HG03342 (cell line): ENCODE data around the gene PRSS3.
"Not testable (repeated sequence)": the region's sequence is repeated elsewhere in the genome, so short reads cannot be mapped to it uniquely, and the experiment has no call there.

Source experiments
- ATAC-seq: cut with Tn5 transposase; IDR thresholded peaks from one replicate; pipeline ENCODE4 v1.9.1; 2021; ENCODE audit warnings: mild to moderate bottlenecking, moderate library complexity; ENCODE audit not compliant: unreplicated experiment

The PRSS3 gene

GRCh38 chr9:33785914-33786313 is 9.4 kb upstream of the PRSS3 start:
- ATAC-seq, result no peak

- ATAC-seq, result no peak
Measured at GRCh38 chr9:33786681-33787080, 8.7 kb upstream of the PRSS3 start.

GRCh38 chr9:33787839-33788238 is 7.5 kb upstream of the PRSS3 start:
- ATAC-seq, result no peak

DNA sequence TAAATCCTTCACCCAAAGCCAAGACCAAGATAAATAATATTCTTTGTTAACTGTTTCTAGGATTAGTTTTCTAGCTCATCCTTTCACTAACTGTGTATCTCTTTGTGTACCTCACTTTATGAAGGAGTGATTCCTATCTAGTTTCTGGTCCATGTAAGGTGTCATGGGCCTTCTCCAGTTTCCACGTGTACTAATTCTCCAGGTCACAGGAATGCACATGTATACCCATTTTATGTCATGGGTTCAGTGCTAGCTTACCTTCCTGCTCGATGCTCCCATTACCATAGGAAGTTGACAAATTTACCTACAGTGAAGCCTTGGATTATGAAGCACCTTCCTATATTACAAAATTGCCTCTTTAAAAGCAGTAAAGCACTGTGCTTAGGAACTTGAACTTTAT is 5.9 kb upstream of the PRSS3 start:
- ATAC-seq, result not testable (repeated sequence)

DNA sequence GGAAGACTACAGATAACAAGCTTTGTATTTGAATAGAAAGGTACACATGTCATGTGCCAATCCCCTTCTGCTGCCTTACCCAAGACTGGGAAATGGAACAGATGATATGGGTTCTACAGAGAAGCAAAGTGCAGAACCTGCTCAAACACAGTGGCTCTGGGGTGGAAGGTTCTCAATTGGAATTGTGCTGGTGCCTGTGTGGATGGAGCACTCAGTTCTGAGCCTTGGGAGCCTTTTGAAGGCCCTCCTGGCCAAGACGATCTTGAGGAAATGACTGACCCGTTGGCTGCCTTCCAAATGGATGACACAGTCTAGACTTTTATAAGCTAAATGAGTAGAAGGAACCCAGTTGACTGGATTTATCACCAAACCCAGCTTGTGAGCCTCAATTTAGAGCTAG is 4.2 kb upstream of the PRSS3 start:
- ATAC-seq, result no peak

- ATAC-seq, result not testable (repeated sequence)
Measured at GRCh38 chr9:33793496-33793895, 1.9 kb upstream of the PRSS3 start.

GRCh38 chr9:33794560-33794959 is 801 bp upstream of the PRSS3 start:
- no peak for ATAC-seq

DNA sequence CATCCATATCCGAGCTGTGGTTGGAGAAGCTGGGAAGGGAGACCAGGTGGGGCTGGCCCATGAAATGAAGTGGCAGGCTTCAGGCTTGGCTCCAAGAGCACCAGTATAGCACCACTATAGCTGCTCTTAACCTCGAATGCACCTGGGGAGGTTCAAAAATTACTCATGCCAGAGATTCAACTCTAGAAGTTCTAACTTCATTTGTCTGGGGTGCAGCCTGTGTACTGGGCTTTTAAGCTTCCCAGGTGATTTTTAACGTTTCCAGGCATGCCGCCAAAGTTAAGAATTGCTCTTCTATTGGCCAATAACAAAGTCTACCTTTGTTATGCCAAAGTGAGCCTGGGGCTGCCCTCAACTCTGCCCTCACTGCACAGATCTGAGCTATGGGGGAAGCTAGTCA is 458 bp downstream of the PRSS3 start:
- no peak for ATAC-seq

GRCh38 chr9:33796679-33797078 is 1.3 kb downstream of the PRSS3 start:
- ATAC-seq, result not testable (repeated sequence)

DNA sequence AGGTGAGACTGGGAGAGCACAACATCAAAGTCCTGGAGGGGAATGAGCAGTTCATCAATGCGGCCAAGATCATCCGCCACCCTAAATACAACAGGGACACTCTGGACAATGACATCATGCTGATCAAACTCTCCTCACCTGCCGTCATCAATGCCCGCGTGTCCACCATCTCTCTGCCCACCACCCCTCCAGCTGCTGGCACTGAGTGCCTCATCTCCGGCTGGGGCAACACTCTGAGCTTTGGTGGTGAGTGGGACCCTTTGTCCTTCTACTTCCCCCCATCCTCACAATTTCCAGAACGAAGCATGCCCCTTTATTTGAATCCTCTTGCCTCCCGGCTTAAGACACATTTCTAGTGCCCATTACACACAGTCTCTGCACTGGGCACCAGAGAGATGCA is 2.5 kb downstream of the PRSS3 start:
- no peak for ATAC-seq

DNA sequence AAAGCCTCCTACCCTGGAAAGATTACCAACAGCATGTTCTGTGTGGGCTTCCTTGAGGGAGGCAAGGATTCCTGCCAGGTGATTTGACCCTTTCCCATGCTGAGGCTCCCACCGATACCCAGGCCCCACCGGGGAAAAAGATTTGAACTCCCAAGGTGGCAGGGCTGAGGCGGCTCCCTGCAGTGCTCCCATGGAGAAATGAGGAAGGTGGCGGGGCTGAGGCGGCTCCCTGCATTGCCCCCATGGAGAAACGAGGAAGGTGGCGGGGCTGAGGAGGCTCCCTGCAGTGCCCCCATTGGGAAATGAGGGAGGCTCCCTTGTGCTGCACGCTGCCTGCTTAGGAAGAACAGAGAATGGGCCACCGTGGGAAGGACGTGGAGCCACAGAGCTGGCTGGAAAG is 3.2 kb downstream of the PRSS3 start:
- ATAC-seq, result no peak

GRCh38 chr9:33799928-33800704 is 4.8 kb downstream of the PRSS3 start:
- ATAC-seq, result no peak

- no peak for ATAC-seq
Measured at GRCh38 chr9:33800886-33801285, 5.5 kb downstream of the PRSS3 start.

DNA sequence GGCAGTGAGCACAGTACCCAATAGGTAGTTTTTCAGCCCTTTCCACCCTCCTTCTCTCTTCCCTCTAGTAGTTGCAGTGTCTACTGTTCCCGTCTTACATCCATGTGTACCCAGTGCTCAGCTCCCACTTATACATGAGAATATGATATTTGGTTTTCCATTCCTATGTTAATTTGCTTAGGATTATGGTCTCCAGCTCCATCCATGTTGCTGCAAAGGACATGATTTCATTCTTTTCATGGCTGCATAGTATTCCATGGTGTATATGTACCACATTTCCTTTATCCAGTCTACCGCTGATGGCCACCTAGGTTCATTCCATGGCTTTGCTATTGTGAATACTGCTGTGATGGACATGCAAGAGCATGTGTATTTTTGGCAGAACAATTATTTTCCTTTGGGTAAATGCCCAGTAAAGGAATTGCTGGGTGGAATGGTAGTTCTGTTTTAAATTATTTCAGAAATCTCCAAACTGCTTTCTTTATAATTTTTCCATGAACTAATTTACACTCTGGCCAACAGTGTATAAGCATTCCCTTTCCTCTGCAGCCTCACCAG is 6.7 kb downstream of the PRSS3 start:
- not testable (repeated sequence) for ATAC-seq

GRCh38 chr9:33804196-33804595 is 8.8 kb downstream of the PRSS3 start:
- not testable (repeated sequence) for ATAC-seq

- not testable (repeated sequence) for ATAC-seq
Measured at GRCh38 chr9:33807156-33807555, 11.8 kb downstream of the PRSS3 start.

DNA sequence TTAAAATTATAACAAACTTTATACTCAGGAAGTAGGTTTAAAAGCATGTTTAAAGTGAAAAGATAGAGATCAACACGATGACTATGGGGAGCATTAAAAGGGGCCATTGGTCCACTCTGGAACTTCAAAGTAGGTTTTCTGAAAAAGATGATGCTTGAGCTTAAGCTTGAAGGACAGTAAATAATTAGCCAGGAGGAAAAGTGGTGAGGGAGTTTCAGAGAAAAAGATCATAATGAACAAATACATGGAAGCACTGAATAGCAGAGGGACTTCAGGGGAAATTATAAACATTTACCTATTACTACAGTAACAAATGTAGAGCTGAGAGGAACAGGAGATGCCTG is 13.6 kb downstream of the PRSS3 start:
- not testable (repeated sequence) for ATAC-seq

DNA sequence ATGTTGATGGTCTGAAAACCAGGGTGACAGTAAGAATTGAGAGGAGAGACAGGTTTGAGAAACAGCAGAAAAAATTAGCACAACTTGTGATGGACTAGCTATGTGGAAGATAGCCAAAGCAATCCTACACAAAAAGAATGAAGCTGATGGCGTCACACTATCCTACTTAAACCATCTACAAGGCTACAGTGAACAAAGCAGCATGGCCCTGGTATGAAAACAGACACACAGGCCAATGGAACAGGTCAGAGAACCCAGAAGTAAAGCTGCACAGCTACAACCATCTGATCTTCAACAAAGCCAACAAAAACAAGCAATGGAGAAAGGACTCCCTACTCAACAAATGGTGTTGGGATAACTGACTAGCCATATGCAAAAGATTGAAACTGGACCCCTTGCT is 14.1 kb downstream of the PRSS3 start:
- no peak for ATAC-seq

DNA sequence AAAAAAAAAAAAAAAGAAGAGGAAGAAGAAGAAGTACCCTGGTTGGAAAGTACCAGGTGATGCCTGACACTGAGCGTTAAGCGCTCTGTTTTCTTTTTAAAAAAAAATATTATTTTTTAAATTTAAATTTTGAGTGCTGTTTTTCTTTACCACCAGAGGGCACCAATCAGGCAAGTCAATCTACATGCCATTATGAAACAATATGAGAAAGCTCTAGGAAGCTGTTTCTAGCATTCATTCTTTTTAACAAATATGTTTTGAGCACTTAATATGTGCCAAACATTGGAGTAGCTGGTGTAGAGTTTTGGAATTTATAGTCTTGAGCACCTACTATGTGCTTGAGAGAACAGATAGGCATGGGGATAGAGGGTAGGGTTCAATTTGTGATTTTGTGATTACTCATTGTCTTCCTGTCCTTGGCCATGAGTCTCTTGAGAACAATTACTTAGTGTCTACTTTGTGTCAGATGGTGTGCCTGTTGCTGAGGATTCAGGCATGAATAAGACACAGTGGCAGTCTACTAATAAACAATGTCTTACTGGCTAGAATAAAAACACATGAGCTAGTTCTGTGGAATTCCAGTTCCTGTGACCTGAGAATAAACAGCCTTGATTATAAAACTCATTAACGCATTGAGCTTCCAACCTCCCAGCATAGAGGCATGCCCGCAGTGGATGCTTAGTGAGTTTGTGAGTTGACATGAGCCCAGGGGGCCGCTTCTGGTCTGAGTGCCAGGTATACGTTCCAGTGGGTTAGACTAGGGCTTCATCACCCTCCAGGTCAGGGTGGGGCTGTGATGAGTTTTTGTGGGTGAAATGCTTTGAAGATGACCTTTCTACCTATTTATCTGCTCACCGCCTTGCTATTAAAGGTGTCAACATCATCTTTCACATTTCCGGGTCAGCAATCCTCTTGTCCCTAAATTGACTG is 18.6 kb downstream of the PRSS3 start:
- ATAC-seq, result no peak

- ATAC-seq, result no peak
Measured at GRCh38 chr9:33815781-33816180, 20.4 kb downstream of the PRSS3 start.

DNA sequence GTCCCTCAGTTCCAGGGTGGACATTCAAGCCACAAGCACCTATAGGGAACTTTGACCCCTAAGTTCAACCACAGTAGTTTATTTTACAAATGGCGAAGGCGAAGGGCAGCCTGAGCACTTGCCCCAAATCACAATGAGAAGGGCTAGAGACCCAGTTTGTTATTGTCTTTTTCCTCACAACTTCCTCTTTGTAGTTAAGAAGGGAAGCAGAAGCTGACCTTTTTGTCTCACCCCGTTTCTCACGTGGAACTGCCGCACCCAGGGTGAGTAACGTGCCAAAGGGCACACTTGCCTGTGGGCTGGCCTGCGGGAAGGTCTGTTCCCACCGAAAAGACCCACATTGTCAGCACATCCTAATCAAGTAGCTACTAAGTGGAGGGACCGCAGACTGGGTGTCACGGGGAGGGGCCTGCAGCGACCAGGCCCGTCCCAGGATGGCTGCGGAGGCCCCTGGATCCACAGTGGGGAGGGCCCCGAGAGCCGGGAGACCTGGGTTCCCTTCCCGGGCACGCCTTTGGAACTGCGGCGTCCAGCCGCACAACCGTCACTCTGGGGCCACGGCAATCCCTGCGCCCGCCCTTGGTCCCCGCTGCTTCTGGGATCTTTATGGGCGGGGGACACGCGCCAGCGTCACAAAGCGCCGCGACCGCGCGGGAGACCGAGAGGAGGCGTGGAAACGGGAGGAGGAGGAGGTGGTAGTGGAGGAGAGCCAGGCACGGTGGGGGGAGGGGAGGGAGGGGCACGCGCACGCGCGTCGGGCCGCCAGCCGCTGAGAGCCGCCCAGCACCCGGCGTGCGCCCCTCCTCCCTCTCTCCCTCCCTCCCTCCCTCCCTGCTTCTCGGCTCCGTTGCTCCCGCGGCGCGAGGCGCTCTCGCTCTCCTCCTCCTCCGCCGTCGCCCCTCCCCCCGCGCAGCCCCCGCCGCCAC is 21.2 kb downstream of the PRSS3 start, which contains the start of gene UBE2R2:
UBE2R2 (plus strand) TSS at position 834 of the 926 bp plus-strand sequence. CDS start 598 bp downstream, outside the sequence.
- peak; percentile 42 for ATAC-seq
